GM23338 (cell line): ENCODE measurements around the gene PCGF3.

ENCODE experiments used
- CREB1 ChIP-seq: fragments of 250-450 bp; sonication (Bioruptor Pico); IDR thresholded peaks from 2 replicates; pipeline ENCODE4 v1.5.0; 2020; ENCODE audit warnings: low read depth, mild to moderate bottlenecking, moderate library complexity
- CTCF ChIP-seq, 2 experiments: fragments of 200-600 bp in 1 of 2; sonication (generic) in 1 of 2; conservative IDR thresholded peaks; 2 replicates each; pipeline versions ENCODE4 v1.5.1 to v1.6.1; 2016 to 2017; ENCODE audit warnings: antibody characterized with exemption in 2 of 2, low read depth in 2 of 2, mild to moderate bottlenecking in 2 of 2, moderate library complexity in 1 of 2
- ETS1 ChIP-seq: IDR thresholded peaks from 2 replicates; pipeline ENCODE4 v1.6.1; 2016; ENCODE audit warnings: antibody characterized with exemption
- EZH2 ChIP-seq: fragments of 200-600 bp; sonication (generic); IDR thresholded peaks from one replicate; pipeline ENCODE4 v1.8.0; 2017; ENCODE audit warnings: antibody characterized with exemption, mild to moderate bottlenecking, low read depth; ENCODE audit not compliant: unreplicated experiment
- EZH2phosphoT487 ChIP-seq: fragments of 200-600 bp; sonication (generic); IDR thresholded peaks from one replicate; pipeline ENCODE4 v1.8.1; 2018; ENCODE audit warnings: antibody characterized with exemption; ENCODE audit not compliant: unreplicated experiment
- JUNB ChIP-seq: IDR thresholded peaks from one replicate; pipeline ENCODE4 v1.6.1; 2016; ENCODE audit warnings: antibody characterized with exemption; ENCODE audit not compliant: unreplicated experiment
- NANOG ChIP-seq: IDR thresholded peaks from 2 replicates; pipeline ENCODE4 v1.6.1; 2016; ENCODE audit warnings: antibody characterized with exemption, borderline replicate concordance
- POLR2AphosphoS5 ChIP-seq: IDR thresholded peaks from 2 replicates; pipeline ENCODE4 v1.6.1; 2016; ENCODE audit warnings: antibody characterized with exemption, low read depth
- REST ChIP-seq: IDR thresholded peaks from one replicate; pipeline ENCODE4 v1.6.1; 2018; ENCODE audit warnings: antibody characterized with exemption; ENCODE audit not compliant: unreplicated experiment
- ZNF114 ChIP-seq: fragments of 250-450 bp; sonication (Bioruptor Pico); IDR thresholded peaks from 2 replicates; pipeline ENCODE4 v1.5.0; 2020; ENCODE audit warnings: mild to moderate bottlenecking, moderate library complexity
- ZNF331 ChIP-seq: fragments of 250-450 bp; sonication (Bioruptor Pico); IDR thresholded peaks from 2 replicates; pipeline ENCODE4 v1.5.0; 2020; ENCODE audit warnings: low read depth, mild to moderate bottlenecking, moderate library complexity
- ZNF462 ChIP-seq: fragments of 250-450 bp; sonication (Bioruptor Pico); IDR thresholded peaks from 2 replicates; pipeline ENCODE4 v1.5.0; 2020; ENCODE audit warnings: mild to moderate bottlenecking, moderate library complexity

DNA sequence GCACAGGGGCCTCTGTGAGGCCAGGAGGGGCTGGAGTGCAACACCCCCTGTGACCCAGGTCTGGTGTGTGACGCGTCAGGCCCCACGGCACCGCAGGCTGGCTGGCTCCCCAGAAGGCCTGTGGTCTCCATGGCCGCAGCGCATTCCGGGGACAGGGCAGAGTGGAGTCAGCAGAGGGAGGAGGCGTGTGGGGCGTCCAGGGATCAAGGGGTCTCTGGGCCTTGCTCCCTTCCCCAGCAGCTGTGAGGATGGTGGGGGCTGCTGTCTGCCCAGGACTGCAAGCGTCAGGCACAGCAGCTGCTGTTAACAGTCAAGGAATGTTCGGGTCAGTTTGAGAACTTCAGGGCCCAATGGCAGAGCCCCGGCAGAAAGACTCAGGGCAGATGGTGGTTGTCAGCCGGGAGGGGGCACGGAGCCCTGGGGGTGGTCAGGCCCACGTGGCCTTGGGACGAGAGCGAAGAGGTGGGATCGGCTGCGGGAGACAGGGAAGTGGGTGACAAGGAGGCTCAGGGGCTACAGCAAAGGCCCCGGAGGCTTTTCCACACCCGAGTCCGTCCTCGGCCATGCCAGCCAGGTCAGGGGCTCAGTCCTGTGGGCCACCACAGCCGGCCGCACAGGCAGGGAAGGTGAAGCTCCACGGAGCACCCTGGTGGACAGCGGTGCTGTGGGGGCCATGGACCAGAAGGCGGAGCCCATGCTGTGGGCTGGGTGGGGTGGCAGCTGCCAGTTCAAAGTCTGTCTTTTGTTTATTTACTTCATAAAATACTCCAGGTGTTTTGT, 18.3 kb downstream of the PCGF3 start:
- TF ChIP-seq CTCF (conservative IDR thresholded peaks at IDR 0.05; ENCODE audit: low read depth in 2 of 2) (no peak), EZH2 (no peak), REST (no peak), EZH2phosphoT487 (no peak), JUNB (no peak), POLR2AphosphoS5 (no peak), CREB1 (CRISPR knock-in tag) (no peak), NANOG (no peak), ETS1 (no peak), ZNF331 (no peak), ZNF462 (CRISPR knock-in tag) (no peak), ZNF114 (CRISPR knock-in tag) (no peak)
